Esophagus muscularis mucosa (tissue), 4 donors: ENCODE measurements around the gene PDE4C.

Experiments
- EP300 ChIP-seq: sonication (generic); formaldehyde crosslinking; IDR thresholded peaks from one replicate; pipeline ENCODE4 v1.6.1; 2017; ENCODE audit warnings: antibody characterized with exemption
- POLR2A ChIP-seq: fragments of 450-650 bp; IDR thresholded peaks from one replicate; pipeline ENCODE4 v1.6.1; 2017; ENCODE audit warnings: antibody characterized with exemption, moderate library complexity, mild to moderate bottlenecking, low read depth
- TF ChIP-seq, protein P1 (sequence below), 3 experiments: fragments of 200-600 bp in 2 of 3; fragments of 450-650 bp in 1 of 3; sonication (generic) in 2 of 3; IDR thresholded peaks; one replicate each; pipeline ENCODE4 v1.5.1; 2017 to 2019; ENCODE audit warnings: antibody characterized with exemption in 3 of 3, mild to moderate bottlenecking in 2 of 3, moderate library complexity in 1 of 3

GRCh38 chr19:18257503-18258470 lies 31.5 kb upstream of the PDE4C start:
- TF ChIP-seq, protein P1, sequence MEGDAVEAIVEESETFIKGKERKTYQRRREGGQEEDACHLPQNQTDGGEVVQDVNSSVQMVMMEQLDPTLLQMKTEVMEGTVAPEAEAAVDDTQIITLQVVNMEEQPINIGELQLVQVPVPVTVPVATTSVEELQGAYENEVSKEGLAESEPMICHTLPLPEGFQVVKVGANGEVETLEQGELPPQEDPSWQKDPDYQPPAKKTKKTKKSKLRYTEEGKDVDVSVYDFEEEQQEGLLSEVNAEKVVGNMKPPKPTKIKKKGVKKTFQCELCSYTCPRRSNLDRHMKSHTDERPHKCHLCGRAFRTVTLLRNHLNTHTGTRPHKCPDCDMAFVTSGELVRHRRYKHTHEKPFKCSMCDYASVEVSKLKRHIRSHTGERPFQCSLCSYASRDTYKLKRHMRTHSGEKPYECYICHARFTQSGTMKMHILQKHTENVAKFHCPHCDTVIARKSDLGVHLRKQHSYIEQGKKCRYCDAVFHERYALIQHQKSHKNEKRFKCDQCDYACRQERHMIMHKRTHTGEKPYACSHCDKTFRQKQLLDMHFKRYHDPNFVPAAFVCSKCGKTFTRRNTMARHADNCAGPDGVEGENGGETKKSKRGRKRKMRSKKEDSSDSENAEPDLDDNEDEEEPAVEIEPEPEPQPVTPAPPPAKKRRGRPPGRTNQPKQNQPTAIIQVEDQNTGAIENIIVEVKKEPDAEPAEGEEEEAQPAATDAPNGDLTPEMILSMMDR (IDR thresholded peaks at IDR 0.05), result no peak
- TF ChIP-seq POLR2A (no peak), EP300 (no peak)
